ENCODE data around the gene MKKS. TPM values are rescaled to one million over a fixed set of nuclear protein-coding genes. Genes with fewer than 3 reads are reported as not detected.
"Not testable (repeated sequence)": the region's sequence is repeated elsewhere in the genome, so short reads cannot be mapped to it uniquely, and the experiment has no call there.

Gene MKKS
- total RNA-seq, 4 donors from 2014 or later, result 5.9 to 13.0 (median 9.8) TPM

DNA sequence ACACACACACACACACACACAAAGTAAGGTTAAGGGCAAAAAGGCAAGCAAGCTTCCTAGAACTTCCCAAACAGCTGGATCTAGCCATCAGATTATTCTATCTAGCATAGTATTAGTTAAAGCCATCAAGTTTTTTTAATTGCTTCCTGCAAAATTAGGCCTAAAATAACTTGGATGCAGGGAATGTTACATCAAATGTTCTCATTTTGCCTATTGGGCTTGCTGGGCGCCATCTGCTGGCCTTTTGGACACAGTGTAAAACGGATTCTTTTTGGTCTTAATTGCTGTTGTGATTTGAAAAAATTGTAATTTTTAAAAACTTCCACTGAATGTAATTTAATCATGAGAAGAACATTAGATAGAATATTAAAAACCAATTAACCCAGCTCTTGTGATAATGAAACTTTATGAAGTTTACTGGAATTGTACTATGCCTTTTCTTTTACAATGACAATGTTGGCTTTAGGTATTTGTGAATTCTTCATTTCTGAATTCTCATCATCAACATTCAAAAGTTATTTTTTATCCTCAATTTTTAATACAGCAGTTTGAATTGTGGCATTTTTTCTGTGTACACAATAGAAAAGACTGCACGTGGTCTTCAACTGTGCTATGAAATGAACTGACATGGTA, 6.8 kb downstream of the MKKS start:
- 28 to 34% methylated on average over 3 of the region's 3 CpGs for WGBS, 2 donors
- DNase-seq (ENCODE audit: low spot score in 2 of 2), result no peak
- H3K4me3 ChIP-seq (ENCODE audit: low read depth, poor library complexity, severe bottlenecking), result no peak overlapping the region
- intact Hi-C loops (cut with DNase I; ENCODE audit: low total_unique reads), result loop anchor here (10.0 kb wide), 1 partner anchor 442 kb away; no protein-coding TSS in a partner anchor
- TF ChIP-seq, protein P1, sequence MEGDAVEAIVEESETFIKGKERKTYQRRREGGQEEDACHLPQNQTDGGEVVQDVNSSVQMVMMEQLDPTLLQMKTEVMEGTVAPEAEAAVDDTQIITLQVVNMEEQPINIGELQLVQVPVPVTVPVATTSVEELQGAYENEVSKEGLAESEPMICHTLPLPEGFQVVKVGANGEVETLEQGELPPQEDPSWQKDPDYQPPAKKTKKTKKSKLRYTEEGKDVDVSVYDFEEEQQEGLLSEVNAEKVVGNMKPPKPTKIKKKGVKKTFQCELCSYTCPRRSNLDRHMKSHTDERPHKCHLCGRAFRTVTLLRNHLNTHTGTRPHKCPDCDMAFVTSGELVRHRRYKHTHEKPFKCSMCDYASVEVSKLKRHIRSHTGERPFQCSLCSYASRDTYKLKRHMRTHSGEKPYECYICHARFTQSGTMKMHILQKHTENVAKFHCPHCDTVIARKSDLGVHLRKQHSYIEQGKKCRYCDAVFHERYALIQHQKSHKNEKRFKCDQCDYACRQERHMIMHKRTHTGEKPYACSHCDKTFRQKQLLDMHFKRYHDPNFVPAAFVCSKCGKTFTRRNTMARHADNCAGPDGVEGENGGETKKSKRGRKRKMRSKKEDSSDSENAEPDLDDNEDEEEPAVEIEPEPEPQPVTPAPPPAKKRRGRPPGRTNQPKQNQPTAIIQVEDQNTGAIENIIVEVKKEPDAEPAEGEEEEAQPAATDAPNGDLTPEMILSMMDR (IDR thresholded peaks at IDR 0.05), result no peak
- no peak for TF ChIP-seq POLR2A (IDR thresholded peaks at IDR 0.05)

DNA sequence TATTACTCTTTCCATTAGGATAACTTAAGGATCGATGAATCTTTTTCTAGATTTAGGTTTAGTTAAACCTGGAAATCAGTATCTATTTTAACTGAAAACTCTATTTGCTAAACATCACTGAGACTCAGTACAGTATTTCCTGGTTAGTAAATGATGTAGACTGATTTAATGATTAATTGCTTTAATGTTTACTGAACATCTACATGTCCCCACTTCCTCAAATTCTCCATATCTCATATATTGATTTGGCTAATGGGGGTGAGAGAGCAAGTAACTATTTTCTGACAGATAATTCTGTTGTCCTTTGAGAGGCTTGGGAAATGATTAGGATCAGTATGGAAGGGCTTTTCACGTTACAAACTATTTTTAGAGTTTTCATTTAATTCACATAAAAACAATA, 10.3 kb downstream of the MKKS start:
- H3K4me3 ChIP-seq (ENCODE audit: low read depth, poor library complexity, severe bottlenecking), result no peak overlapping the region
- DNase-seq (ENCODE audit: low spot score in 2 of 2), result no peak
- 84 to 87% methylated on average over 2 of the region's 2 CpGs for WGBS, 2 donors
- no peak for TF ChIP-seq POLR2A (IDR thresholded peaks at IDR 0.05)
- TF ChIP-seq, protein P1 (IDR thresholded peaks at IDR 0.05), result no peak
- intact Hi-C loops (cut with DNase I; ENCODE audit: low total_unique reads), result loop anchor here (10.0 kb wide), 1 partner anchor 439 kb away; no protein-coding TSS in a partner anchor

DNA sequence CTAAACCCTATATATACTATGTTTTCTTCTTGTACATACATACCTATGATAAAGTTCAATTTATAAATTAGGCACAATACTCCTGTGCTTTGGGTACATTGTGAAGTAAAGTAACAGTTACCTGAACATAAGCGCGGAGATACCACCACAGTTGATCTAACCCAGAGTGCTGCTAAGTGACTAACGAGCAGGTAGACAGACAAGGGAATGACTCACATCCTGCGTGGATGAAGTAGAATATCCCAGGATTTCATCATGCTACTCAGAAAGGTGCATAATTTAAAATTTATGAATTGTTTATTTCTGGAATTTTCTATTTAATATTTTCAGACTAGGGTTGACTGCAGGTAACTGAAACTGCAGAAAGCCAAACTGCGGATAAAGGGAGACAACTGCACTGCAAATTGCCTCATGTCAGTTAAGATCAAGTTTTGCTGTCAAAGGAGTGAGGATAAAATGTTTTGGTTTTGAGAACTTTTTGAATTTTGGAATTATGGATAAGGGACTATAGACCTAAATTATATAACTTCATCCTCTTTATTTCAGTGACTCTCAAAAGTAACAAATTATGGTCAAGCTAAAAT, 14.4 kb downstream of the MKKS start:
- no peak for DNase-seq (ENCODE audit: low spot score in 2 of 2)
- no peak overlapping the region for H3K4me3 ChIP-seq (ENCODE audit: low read depth, poor library complexity, severe bottlenecking)
- WGBS, 2 donors, result 79 to 80% methylated on average over 5 of the region's 5 CpGs
- intact Hi-C loops (cut with DNase I; ENCODE audit: low total_unique reads), result loop anchor here (10.0 kb wide), 1 partner anchor 435 kb away; no protein-coding TSS in a partner anchor
- no peak for TF ChIP-seq POLR2A (IDR thresholded peaks at IDR 0.05)
- TF ChIP-seq, protein P1 (IDR thresholded peaks at IDR 0.05), result no peak

DNA sequence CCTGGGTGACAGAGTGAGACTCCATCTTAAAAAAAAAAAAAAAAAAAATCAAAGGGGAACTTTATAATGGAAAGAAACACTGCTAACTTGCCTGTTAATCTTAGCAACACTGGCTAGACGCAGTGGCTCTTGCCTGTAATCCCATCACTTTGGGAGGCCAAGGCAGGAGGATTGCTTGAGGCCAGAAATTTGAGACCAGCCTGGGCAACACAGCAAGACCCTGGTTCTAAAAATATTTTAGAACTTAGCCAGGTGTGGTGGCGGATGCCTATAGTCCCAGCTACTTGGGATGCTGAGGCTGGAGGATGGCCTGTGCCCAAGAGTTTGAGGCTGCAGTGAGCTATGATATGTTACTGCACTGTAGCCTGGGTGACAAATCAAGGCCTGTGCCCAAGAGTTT, 16.8 kb downstream of the MKKS start:
- WGBS, 2 donors, result 98 to 100% methylated on average over 2 of the region's 2 CpGs
- H3K4me3 ChIP-seq (ENCODE audit: low read depth, poor library complexity, severe bottlenecking); DNase-seq (ENCODE audit: low spot score in 2 of 2); intact Hi-C loops (cut with DNase I; ENCODE audit: low total_unique reads): not testable (repeated sequence)

DNA sequence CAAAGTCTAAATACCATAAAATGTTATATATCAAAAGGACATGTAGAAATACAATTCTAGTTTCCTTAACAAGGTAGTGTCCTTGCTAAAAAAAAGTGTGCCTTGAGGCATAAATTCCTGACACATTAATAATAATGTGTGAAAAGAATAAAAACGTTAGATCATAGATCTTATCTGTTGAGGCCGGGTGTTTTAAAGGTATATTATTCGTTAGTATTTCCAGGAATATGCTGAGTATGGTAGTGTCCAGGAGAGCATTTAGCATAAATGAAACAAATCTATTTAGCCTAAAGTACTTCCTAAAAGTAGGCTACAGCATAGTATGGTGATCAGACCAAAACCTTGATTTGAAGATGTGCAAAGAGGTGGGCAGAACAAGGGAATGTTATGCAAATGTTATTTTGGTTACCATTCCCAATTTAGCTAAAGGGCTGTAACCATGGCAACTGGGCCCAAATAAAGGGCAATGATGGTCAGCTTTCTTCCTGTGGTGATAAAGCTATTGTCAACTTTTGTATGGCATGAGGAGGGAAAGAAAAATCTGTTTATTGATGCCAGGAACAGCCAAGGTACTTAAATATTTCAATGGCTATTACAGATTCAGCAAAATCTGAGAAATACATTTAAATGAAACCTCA, 18.9 kb downstream of the MKKS start:
- WGBS, 2 donors, result 35 to 44% methylated on average over 3 of the region's 3 CpGs

More for the DNA sequence above, 18.9 kb downstream of the MKKS start:
- no peak overlapping the region for H3K4me3 ChIP-seq (ENCODE audit: low read depth, poor library complexity, severe bottlenecking)
- no peak for DNase-seq (ENCODE audit: low spot score in 2 of 2)
- TF ChIP-seq, protein P1 (IDR thresholded peaks at IDR 0.05), result no peak
- TF ChIP-seq POLR2A (IDR thresholded peaks at IDR 0.05), result no peak
- intact Hi-C loops (cut with DNase I; ENCODE audit: low total_unique reads), result no loop called here
